H1 (cell line): ENCODE measurements around the gene FOXK1.
A peak's percentile ranks its signal among the peaks of the same experiment; 100 is the strongest.

Source experiments
- CBX8 ChIP-seq: fragments of 300-800, 300-1000 bp; sonication (generic); IDR thresholded peaks from 2 replicates; pipeline ENCODE4 v1.7.1; 2016; ENCODE audit warnings: low read depth, low read length, borderline replicate concordance
- CEBPB ChIP-seq: IDR thresholded peaks from 2 replicates; pipeline ENCODE4 v1.6.1; 2012; ENCODE audit warnings: low read depth, low read length
- CREB1 ChIP-seq: IDR thresholded peaks from 2 replicates; pipeline ENCODE4 v1.6.1; 2012; ENCODE audit warnings: inconsistent platforms
- EP300 ChIP-seq, 2 experiments: IDR thresholded peaks; 1 replicate in 1 of 2; 2 replicates in 1 of 2; pipeline ENCODE4 v1.6.1; 2011 to 2012; ENCODE audit warnings: low read depth in 2 of 2, low read length in 2 of 2, mild to moderate bottlenecking in 2 of 2, borderline replicate concordance in 1 of 2, inconsistent platforms in 1 of 2, moderate library complexity in 1 of 2
- EZH2 ChIP-seq: fragments of 200-600 bp; sonication (generic); IDR thresholded peaks from 2 replicates; pipeline ENCODE4 v1.7.1; 2012; ENCODE audit warnings: low read depth, mild to moderate bottlenecking, moderate library complexity, low read length, inconsistent platforms; ENCODE audit not compliant: severe bottlenecking
- KDM1A ChIP-seq: fragments of 200-600, 300-600 bp; sonication (generic); IDR thresholded peaks from 2 replicates; pipeline ENCODE4 v1.7.1; 2016; ENCODE audit warnings: mild to moderate bottlenecking, low read length, borderline replicate concordance
- POLR2A ChIP-seq, 2 experiments: IDR thresholded peaks; 1 replicate in 1 of 2; 2 replicates in 1 of 2; pipeline ENCODE4 v1.6.1; 2011; ENCODE audit warnings: low read depth in 2 of 2, low read length in 2 of 2, mild to moderate bottlenecking in 2 of 2; ENCODE audit errors: control extremely low read depth in 1 of 2
- POLR2AphosphoS5 ChIP-seq: IDR thresholded peaks from 2 replicates; pipeline ENCODE4 v1.6.1; 2011; ENCODE audit warnings: low read depth, low read length
- SIN3A ChIP-seq, 2 experiments: IDR thresholded peaks in 1 of 2; conservative IDR thresholded peaks in 1 of 2; 2 replicates each; pipeline ENCODE4 v1.6.1; 2011 to 2012; ENCODE audit warnings: low read length in 2 of 2, improper control_type of control experiment in 1 of 2, low read depth in 1 of 2, mild to moderate bottlenecking in 1 of 2
- ZNF274 ChIP-seq: IDR thresholded peaks from 2 replicates; pipeline ENCODE4 v1.7.0; 2012; ENCODE audit warnings: low read length, borderline replicate concordance; ENCODE audit errors: extremely low read depth
- TF ChIP-seq, protein P1 (sequence below), 3 experiments: IDR thresholded peaks; 1 replicate in 2 of 3; 2 replicates in 1 of 3; pipeline versions ENCODE4 v1.5.1 to v1.6.1; 2011; ENCODE audit warnings: low read length in 3 of 3, mild to moderate bottlenecking in 3 of 3, inconsistent platforms in 2 of 3, low read depth in 1 of 3, moderate library complexity in 1 of 3; ENCODE audit not compliant: insufficient read depth in 1 of 3; ENCODE audit errors: control extremely low read depth in 1 of 3

DNA sequence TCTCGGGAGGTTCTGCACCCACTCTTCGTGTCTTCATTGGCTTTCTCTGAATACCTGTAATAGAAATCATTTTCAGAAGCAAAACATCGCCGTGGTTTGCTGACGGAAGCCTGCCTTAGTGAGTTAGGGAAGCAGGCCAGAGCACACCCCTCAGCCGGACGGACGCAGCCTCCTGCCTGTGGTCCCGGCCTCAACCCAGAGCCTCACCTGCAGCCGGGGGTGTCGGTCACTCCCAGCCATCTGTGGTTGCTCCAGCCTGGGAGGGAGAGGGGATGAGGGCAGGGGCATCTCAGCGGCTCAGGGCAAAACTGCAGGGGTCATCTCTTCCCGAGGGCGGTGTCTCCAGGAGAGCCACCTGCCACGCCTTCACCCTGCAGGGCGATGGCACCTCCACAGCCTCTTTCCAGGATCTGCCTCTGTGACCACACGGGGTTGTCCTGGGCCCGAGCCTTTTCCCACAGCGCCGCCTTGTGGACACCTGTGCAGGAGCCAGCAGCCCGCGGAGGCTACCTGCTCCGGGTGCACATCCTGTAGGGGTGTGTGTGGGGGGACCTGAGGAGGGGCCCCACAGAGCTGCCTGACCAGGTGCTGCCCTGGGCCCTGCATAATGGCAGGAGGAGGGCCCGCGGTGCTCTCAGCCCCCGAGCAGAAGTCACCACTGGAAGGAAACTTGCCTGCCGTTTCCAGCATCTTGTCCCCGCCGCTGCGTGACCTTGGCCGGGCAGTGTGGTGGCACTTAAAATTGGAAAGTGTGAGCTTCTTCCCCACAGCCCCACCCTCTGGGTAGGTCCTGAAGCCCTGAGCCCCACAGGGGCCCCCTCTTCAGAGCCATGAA is 71.7 kb downstream of the FOXK1 start:
- TF ChIP-seq CREB1 (no peak), EZH2 (no peak), POLR2A (IDR thresholded peaks at IDR 0.05; ENCODE audit: control extremely low read depth in 1 of 2, low read depth in 2 of 2, low read length in 2 of 2) (no peak), KDM1A (no peak), SIN3A (conservative IDR thresholded peaks at IDR 0.05 in 1 of 2, IDR thresholded peaks at IDR 0.05 in 1 of 2; ENCODE audit: low read depth in 1 of 2, low read length in 2 of 2) (no peak), EP300 (IDR thresholded peaks at IDR 0.05; ENCODE audit: borderline replicate concordance in 1 of 2, low read depth in 2 of 2, low read length in 2 of 2) (no peak), CBX8 (no peak), ZNF274 (no peak), POLR2AphosphoS5 (no peak), CEBPB (no peak)
- TF ChIP-seq, protein P1, sequence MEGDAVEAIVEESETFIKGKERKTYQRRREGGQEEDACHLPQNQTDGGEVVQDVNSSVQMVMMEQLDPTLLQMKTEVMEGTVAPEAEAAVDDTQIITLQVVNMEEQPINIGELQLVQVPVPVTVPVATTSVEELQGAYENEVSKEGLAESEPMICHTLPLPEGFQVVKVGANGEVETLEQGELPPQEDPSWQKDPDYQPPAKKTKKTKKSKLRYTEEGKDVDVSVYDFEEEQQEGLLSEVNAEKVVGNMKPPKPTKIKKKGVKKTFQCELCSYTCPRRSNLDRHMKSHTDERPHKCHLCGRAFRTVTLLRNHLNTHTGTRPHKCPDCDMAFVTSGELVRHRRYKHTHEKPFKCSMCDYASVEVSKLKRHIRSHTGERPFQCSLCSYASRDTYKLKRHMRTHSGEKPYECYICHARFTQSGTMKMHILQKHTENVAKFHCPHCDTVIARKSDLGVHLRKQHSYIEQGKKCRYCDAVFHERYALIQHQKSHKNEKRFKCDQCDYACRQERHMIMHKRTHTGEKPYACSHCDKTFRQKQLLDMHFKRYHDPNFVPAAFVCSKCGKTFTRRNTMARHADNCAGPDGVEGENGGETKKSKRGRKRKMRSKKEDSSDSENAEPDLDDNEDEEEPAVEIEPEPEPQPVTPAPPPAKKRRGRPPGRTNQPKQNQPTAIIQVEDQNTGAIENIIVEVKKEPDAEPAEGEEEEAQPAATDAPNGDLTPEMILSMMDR (IDR thresholded peaks at IDR 0.05; ENCODE audit: control extremely low read depth in 1 of 3, insufficient read depth in 1 of 3, low read depth in 1 of 3, low read length in 3 of 3) = peak; percentile 87 to 98 (median 95)
